Measurements from ENCODE around the gene KCNK3.

The KCNK3 gene

GRCh38 chr2:26764906-26765305, 72.4 kb downstream of the KCNK3 start:
- TF ChIP-seq CTCF (IDR thresholded peaks at IDR 0.05): no peak

- no peak for TF ChIP-seq CTCF (IDR thresholded peaks at IDR 0.05)
These were observed 73.1 kb downstream of the KCNK3 start for GRCh38 chr2:26765475-26766200.

- no peak for TF ChIP-seq CTCF (IDR thresholded peaks at IDR 0.05)
These were observed 74.6 kb downstream of the KCNK3 start for GRCh38 chr2:26767129-26767528.

- no peak for TF ChIP-seq CTCF (IDR thresholded peaks at IDR 0.05)
These were observed 75.5 kb downstream of the KCNK3 start for GRCh38 chr2:26767894-26768487.

GRCh38 chr2:26768759-26769088, 76.2 kb downstream of the KCNK3 start:
- TF ChIP-seq CTCF (IDR thresholded peaks at IDR 0.05): no peak

- no peak for TF ChIP-seq CTCF (IDR thresholded peaks at IDR 0.05)
These were observed 76.7 kb downstream of the KCNK3 start for GRCh38 chr2:26769089-26769761.

- TF ChIP-seq CTCF (IDR thresholded peaks at IDR 0.05): no peak; the same call in 1 of the 2 replicates
These were observed 78.6 kb downstream of the KCNK3 start for GRCh38 chr2:26770986-26771586.
